Mesothelial cell of epicardium (in vitro differentiated cells): ENCODE results near the gene HPCAL1. TPM values are rescaled to one million over a fixed set of nuclear protein-coding genes. Genes with fewer than 3 reads are reported as not detected.
A peak's percentile ranks its signal among the peaks of the same experiment; 100 is the strongest.

Experiments used
- DNase-seq, 2 experiments: peaks; one replicate each; pipeline ENCODE4 v3.0.0; 2021; ENCODE audit warnings: low spot score in 2 of 2; ENCODE audit not compliant: unreplicated experiment in 2 of 2
- H3K27ac Mint-ChIP-seq: 2 replicates; pipeline ENCODE4 v1.8.0; 2021; ENCODE audit warnings: mixed read lengths
- H3K27me3 Mint-ChIP-seq: 2 replicates; pipeline ENCODE4 v1.8.0; 2021; ENCODE audit warnings: low read depth, mixed read lengths
- H3K36me3 Mint-ChIP-seq: 2 replicates; pipeline ENCODE4 v1.8.0; 2021; ENCODE audit warnings: mixed read lengths
- H3K4me1 Mint-ChIP-seq: 2 replicates; pipeline ENCODE4 v1.8.0; 2021; ENCODE audit warnings: mixed read lengths
- H3K4me3 Mint-ChIP-seq: 2 replicates; pipeline ENCODE4 v1.8.0; 2021; ENCODE audit warnings: mild to moderate bottlenecking, moderate library complexity, mixed read lengths
- H3K9me3 Mint-ChIP-seq: 2 replicates; pipeline ENCODE4 v1.8.0; 2021; ENCODE audit warnings: mixed read lengths
- CTCF ChIP-seq: fragments of 200-600 bp; sonication (generic); IDR thresholded peaks from one replicate; pipeline ENCODE4 v1.5.0; 2021; ENCODE audit warnings: antibody characterized with exemption; ENCODE audit not compliant: unreplicated experiment
- total RNA-seq: library from RNA; stranded (reverse); gene quantifications from 3 replicates; pipeline ENCODE4 v1.2.1, GENCODE V29; 2021

The HPCAL1 gene
- total RNA-seq, 1 donor from 2014 or later, result 17.5 TPM

GRCh38 chr2:10305254-10305635 lies 2.5 kb downstream of the HPCAL1 start:
- DNase-seq, result no peak
- peaks cover 30% of the 10 kb centered on the region for H3K27me3 Mint-ChIP-seq
- H3K9me3 Mint-ChIP-seq, result no peaks in the 10 kb centered on the region
- peaks cover 27% of the 10 kb centered on the region for H3K4me1 Mint-ChIP-seq
- no peak overlapping the region for H3K27ac Mint-ChIP-seq
- H3K36me3 Mint-ChIP-seq, result no peaks in the 10 kb centered on the region
- no peak for TF ChIP-seq CTCF
- H3K4me3 Mint-ChIP-seq, result peak overlapping the region; percentile 5

- Mint-ChIP-seq H3K4me1 (peaks cover 27% of the 10 kb centered on the region), H3K27ac (no peak overlapping the region), H3K36me3 (no peaks in the 10 kb centered on the region), H3K27me3 (peaks cover 30% of the 10 kb centered on the region), H3K4me3 (peak overlapping the region; percentile 5), H3K9me3 (no peaks in the 10 kb centered on the region)
- no peak for TF ChIP-seq CTCF
- no peak for DNase-seq
Measured at GRCh38 chr2:10305715-10306114, 3.0 kb downstream of the HPCAL1 start.

GRCh38 chr2:10306901-10307463 lies 4.3 kb downstream of the HPCAL1 start:
- Mint-ChIP-seq H3K36me3 (no peaks in the 10 kb centered on the region), H3K4me1 (peaks cover 24% of the 10 kb centered on the region), H3K9me3 (no peaks in the 10 kb centered on the region), H3K27me3 (peaks cover 30% of the 10 kb centered on the region), H3K4me3 (no peak overlapping the region), H3K27ac (no peak overlapping the region)
- DNase-seq, result no peak
- TF ChIP-seq CTCF, result no peak

- peaks cover 30% of the 10 kb centered on the region for H3K27me3 Mint-ChIP-seq
- H3K4me1 Mint-ChIP-seq, result peaks cover 24% of the 10 kb centered on the region
- no peak for TF ChIP-seq CTCF
- H3K36me3 Mint-ChIP-seq, result no peaks in the 10 kb centered on the region
- no peaks in the 10 kb centered on the region for H3K9me3 Mint-ChIP-seq
- no peak overlapping the region for H3K27ac Mint-ChIP-seq
- no peak for DNase-seq
- H3K4me3 Mint-ChIP-seq, result no peak overlapping the region
Measured at GRCh38 chr2:10307561-10308156, 5.0 kb downstream of the HPCAL1 start.

- DNase-seq, result no peak
- Mint-ChIP-seq H3K27ac (no peak overlapping the region), H3K9me3 (no peaks in the 10 kb centered on the region), H3K27me3 (peaks cover 25% of the 10 kb centered on the region), H3K4me1 (peaks cover 20% of the 10 kb centered on the region), H3K4me3 (no peak overlapping the region), H3K36me3 (no peaks in the 10 kb centered on the region)
- no peak for TF ChIP-seq CTCF
Measured at GRCh38 chr2:10308866-10309265, 6.2 kb downstream of the HPCAL1 start.
